Measurements from ENCODE around the gene LRRC56.

Gene LRRC56

GRCh38 chr11:520428-521176, 16.7 kb upstream of the LRRC56 start:
- peak; percentile 23 for DNase-seq (ENCODE audit: low read depth)

- peak; percentile 24 for DNase-seq (ENCODE audit: low read depth)
Measured at GRCh38 chr11:521177-521688, 16.1 kb upstream of the LRRC56 start.

GRCh38 chr11:526192-526591, 11.1 kb upstream of the LRRC56 start:
- no peak for DNase-seq (ENCODE audit: low read depth)

- no peak for DNase-seq (ENCODE audit: low read depth)
Measured at GRCh38 chr11:528166-528814, 9.0 kb upstream of the LRRC56 start.

GRCh38 chr11:528815-529727, 8.3 kb upstream of the LRRC56 start:
- no peak for DNase-seq (ENCODE audit: low read depth)

GRCh38 chr11:529728-530411, 7.5 kb upstream of the LRRC56 start:
- DNase-seq (ENCODE audit: low read depth) = no peak

GRCh38 chr11:530960-531831, 6.1 kb upstream of the LRRC56 start:
- no peak for DNase-seq (ENCODE audit: low read depth)

- peak; percentile 56 for DNase-seq (ENCODE audit: low read depth)
Measured at GRCh38 chr11:531919-532526, 5.3 kb upstream of the LRRC56 start.

- DNase-seq (ENCODE audit: low read depth) = peak; percentile 40
Measured at GRCh38 chr11:532527-532985, 4.8 kb upstream of the LRRC56 start.

GRCh38 chr11:532986-533585, 4.2 kb upstream of the LRRC56 start:
- DNase-seq (ENCODE audit: low read depth) = peak; percentile 40

- peak; percentile 49 for DNase-seq (ENCODE audit: low read depth)
Measured at GRCh38 chr11:533586-534395, 3.5 kb upstream of the LRRC56 start.

GRCh38 chr11:534396-535209, 2.7 kb upstream of the LRRC56 start:
- DNase-seq (ENCODE audit: low read depth) = no peak

- no peak for DNase-seq (ENCODE audit: low read depth)
Measured at GRCh38 chr11:535210-535518, 2.2 kb upstream of the LRRC56 start.

- peak; percentile 95 for DNase-seq (ENCODE audit: low read depth)
Measured at GRCh38 chr11:535519-536454, 1.5 kb upstream of the LRRC56 start, which contains the start of gene HRAS. Gene HRAS (minus strand): TSS chr11:535576.

- no peak for DNase-seq (ENCODE audit: low read depth)
Measured at GRCh38 chr11:537622-538430, 499 bp downstream of the LRRC56 start.

- DNase-seq (ENCODE audit: low read depth) = no peak
Measured at GRCh38 chr11:538431-539051, 1.2 kb downstream of the LRRC56 start.
